ENCODE measurements around the gene ZMYND19. TPM values are rescaled to one million over a fixed set of nuclear protein-coding genes. Genes with fewer than 3 reads are reported as not detected.

ZMYND19 gene
- total RNA-seq, 3 donors from 2014 or later, result 14.2 to 18.5 (median 18.4) TPM

DNA sequence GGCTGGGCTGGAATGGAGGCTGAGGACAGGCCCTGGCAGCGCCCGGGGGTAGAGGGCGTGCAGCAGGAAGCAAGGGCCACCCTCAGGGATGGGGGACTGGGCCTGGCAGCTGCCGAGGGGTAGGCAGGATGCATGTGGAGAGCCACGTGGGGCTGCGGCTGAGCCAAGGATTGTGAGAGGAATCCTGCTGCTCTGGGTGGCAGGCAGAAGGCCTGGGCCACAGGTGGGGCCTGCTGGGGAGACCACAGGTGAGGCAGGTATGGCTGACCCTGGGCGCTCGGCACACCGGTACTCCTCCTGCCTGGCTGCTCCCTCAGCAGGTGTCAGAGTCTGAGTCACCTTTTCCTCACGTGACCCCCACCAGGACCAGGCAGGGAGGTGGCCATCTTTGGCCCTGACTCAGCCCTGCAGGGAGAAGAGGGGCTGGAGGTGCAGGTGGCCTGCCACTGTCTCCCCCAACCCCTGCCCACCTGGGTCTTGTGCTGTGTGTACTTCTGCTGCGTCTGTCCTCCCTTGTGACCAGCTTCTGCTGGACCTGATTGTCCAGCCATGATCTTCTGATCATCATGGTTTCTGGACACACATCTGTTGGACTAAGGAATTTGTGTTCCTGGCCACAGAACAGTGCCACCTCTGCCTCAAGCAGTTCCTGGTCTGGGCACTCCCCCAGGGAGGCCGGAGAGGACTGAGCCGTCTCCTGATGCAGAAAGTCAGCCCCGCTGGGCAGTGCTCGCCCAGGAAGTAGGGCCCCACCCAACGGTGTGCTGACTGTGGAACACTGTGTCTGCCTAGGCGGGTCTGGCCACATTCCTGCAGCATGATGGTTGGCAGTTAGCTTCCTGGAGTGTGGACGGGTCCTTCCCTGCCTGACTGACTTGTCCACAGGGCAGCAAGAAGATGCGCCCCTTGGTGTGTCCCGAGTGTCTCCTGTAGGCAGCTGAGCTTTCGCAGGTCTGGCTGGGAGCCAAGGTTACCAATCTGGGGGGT is 21.6 kb upstream of the ZMYND19 start:
- intact Hi-C loops (cut with DNase I, micrococcal nuclease), result no loop called here
- TF ChIP-seq, protein P1, sequence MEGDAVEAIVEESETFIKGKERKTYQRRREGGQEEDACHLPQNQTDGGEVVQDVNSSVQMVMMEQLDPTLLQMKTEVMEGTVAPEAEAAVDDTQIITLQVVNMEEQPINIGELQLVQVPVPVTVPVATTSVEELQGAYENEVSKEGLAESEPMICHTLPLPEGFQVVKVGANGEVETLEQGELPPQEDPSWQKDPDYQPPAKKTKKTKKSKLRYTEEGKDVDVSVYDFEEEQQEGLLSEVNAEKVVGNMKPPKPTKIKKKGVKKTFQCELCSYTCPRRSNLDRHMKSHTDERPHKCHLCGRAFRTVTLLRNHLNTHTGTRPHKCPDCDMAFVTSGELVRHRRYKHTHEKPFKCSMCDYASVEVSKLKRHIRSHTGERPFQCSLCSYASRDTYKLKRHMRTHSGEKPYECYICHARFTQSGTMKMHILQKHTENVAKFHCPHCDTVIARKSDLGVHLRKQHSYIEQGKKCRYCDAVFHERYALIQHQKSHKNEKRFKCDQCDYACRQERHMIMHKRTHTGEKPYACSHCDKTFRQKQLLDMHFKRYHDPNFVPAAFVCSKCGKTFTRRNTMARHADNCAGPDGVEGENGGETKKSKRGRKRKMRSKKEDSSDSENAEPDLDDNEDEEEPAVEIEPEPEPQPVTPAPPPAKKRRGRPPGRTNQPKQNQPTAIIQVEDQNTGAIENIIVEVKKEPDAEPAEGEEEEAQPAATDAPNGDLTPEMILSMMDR (IDR thresholded peaks at IDR 0.05), result no peak
- H3K4me3 ChIP-seq, result no peak overlapping the region
- H3K4me1 ChIP-seq (ENCODE audit: low read depth), result peaks cover 40% of the 10 kb centered on the region
- H3K36me3 ChIP-seq (ENCODE audit: low read depth), result peaks cover 10% of the 10 kb centered on the region
- no peaks in the 10 kb centered on the region for H3K9me3 ChIP-seq
- peak; percentile 92 for ATAC-seq
- peak; percentile 92 to 94 (median 93) for DNase-seq

DNA sequence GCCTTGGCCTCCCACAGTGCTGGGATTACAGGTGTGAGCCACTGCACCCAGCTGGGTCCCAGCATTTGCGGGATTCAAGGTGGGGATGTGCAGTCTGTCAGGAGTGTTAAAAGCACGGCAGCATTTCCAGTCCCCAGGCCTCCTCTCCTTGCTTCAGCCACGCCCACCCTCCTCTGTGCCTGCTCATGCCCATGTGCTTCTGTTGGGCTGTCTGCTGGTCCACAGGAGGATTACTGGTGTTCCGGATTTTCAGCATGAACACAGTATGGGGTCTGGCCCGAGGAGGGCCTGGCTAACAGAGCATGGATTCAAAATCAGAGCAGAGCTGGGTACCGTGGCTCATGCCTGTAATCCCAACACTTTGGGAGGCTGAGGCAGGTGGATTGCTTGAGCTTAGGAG is 20.6 kb upstream of the ZMYND19 start:
- Histone ChIP-seq H3K9me3 (no peaks in the 10 kb centered on the region), H3K36me3 (ENCODE audit: low read depth) (peaks cover 10% of the 10 kb centered on the region), H3K4me1 (ENCODE audit: low read depth) (peaks cover 46% of the 10 kb centered on the region), H3K4me3 (no peak overlapping the region)
- ATAC-seq (no peak), DNase-seq (no peak)
- TF ChIP-seq, protein P1 (IDR thresholded peaks at IDR 0.05), result no peak
- intact Hi-C loops (cut with DNase I, micrococcal nuclease), result no loop called here

DNA sequence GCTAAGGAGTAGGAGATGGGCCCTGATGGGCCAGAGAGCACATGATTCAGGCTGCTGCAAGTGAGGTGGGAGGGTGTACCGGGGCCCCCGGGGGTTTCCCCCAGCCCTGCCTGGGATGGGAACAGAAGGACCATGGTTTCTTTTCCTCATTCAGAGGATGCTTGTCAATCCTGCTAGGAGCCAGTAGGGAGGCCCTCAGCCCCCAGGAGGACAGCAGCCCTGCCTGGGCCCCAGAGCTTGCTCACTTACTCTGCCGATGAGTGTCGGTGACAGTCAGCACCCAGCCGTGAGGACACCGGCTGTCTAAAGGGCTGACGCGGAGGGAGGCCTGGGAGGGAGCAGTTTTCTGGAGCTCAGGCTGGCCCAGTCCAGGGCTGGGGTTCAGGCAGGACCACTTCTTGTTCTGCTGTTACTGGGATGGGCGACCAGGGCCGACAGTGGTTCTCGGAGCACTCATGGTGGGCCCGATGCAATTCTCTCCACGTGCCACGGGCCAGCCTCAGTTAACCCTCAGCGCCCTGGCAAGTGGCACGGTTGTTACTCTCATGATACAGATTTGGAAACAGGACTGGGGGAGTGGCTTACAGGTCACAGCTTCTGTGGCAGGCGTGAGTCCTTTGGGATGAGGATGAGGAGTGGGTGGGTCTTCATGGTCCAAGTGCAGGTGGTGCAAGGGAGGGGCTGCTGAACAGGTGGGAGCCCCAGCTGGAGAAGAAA is 17.0 kb upstream of the ZMYND19 start:
- H3K4me1 ChIP-seq (ENCODE audit: low read depth), result peaks cover 35% of the 10 kb centered on the region
- no peaks in the 10 kb centered on the region for H3K9me3 ChIP-seq
- intact Hi-C loops (cut with DNase I, micrococcal nuclease), result no loop called here
- ATAC-seq (no peak), DNase-seq (peak in 2 of 3 donors; percentile 44 to 62)
- TF ChIP-seq, protein P1 (IDR thresholded peaks at IDR 0.05), result no peak
- no peaks in the 10 kb centered on the region for H3K36me3 ChIP-seq (ENCODE audit: low read depth)
- no peak overlapping the region for H3K4me3 ChIP-seq

DNA sequence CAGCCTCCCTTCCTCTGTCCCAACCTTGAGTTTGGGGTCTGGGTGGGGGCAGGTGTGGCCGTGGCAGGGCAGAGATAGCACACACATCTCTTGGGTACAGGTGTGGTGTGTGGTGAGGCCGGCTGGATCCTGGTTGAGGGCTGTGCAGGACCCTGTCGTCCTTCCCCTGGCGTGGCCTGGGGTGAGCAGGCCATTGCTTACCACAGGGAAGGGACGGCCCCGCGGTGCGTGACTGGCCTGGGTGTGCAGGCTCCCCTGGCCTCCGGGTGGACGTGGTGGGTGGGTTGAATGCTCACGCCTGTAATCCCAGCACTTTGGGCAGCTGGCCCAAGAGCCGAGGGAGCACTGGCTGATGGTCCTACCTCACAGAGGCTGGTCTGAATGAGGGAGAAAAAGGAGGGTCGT is 16.4 kb upstream of the ZMYND19 start:
- intact Hi-C loops (cut with DNase I, micrococcal nuclease), result no loop called here
- H3K36me3 ChIP-seq (ENCODE audit: low read depth), result no peaks in the 10 kb centered on the region
- H3K4me1 ChIP-seq (ENCODE audit: low read depth), result peaks cover 29% of the 10 kb centered on the region
- H3K4me3 ChIP-seq, result peak overlapping the region; percentile 74
- no peaks in the 10 kb centered on the region for H3K9me3 ChIP-seq
- peak; percentile 2 for ATAC-seq
- DNase-seq, result peak; percentile 33 to 74 (median 60)
- TF ChIP-seq, protein P1 (IDR thresholded peaks at IDR 0.05), result no peak

DNA sequence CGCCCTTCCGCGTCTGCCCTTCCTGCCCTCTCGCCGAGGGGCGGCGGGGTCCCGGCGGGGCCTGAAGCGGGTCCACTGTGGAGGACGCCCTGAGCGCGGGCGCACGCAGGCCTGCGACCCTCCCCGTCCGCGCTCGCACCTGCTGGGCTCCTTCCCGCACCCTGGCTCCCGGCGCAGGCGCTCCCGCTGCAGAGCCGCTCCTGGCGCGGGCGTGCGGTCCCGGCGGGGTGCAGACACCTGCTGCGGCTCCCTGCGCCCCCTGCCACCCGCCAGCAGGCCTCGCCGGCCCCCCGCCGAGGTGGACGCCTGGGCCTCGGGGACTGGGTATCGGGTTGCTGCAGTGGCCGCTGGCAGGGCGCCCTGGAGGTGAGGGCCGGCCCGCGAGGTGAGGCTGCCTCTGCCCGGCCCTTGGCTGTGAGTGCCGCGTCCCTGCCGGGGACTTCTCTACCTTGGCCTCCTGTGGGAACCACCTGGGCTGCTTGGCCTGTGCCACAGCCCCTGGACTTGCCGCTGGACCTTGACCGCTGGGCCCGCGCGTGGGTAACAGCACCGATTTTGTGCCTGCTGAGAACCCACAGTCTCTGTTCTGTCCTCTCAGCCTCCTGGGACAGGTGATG is 15.8 kb upstream of the ZMYND19 start:
- no peaks in the 10 kb centered on the region for H3K9me3 ChIP-seq
- intact Hi-C loops (cut with DNase I, micrococcal nuclease), result no loop called here
- ATAC-seq, result peak; percentile 22
- H3K4me3 ChIP-seq, result peak overlapping the region; percentile 74
- peaks cover 23% of the 10 kb centered on the region for H3K4me1 ChIP-seq (ENCODE audit: low read depth)
- TF ChIP-seq, protein P1 (IDR thresholded peaks at IDR 0.05), result no peak
- DNase-seq, result peak; percentile 45 to 77 (median 71)
- H3K36me3 ChIP-seq (ENCODE audit: low read depth), result no peaks in the 10 kb centered on the region
